Gastroesophageal sphincter (tissue), 4 donors: ENCODE measurements around the gene C1orf226. TPM values are rescaled to one million over a fixed set of nuclear protein-coding genes. Genes with fewer than 3 reads are reported as not detected.
"Not testable (repeated sequence)": the region's sequence is repeated elsewhere in the genome, so short reads cannot be mapped to it uniquely, and the experiment has no call there.

Experiments
- ATAC-seq: fragments of 150-250 bp; one replicate; pipeline ENCODE4 v1.9.1; 2016; ENCODE audit warnings: mild to moderate bottlenecking, moderate library complexity
- H3K27ac ChIP-seq, 4 donors: fragments of 200-600 bp; sonication (generic) in 3 of 4; 1 replicate in 3 of 4; 2 replicates in 1 of 4; pipeline ENCODE4 v1.5.1; 2016 to 2019
- H3K27me3 ChIP-seq: fragments of 200-600 bp; sonication (generic); one replicate; pipeline ENCODE4 v1.5.1; 2019
- H3K36me3 ChIP-seq, 2 donors: fragments of 200-600 bp; sonication (generic); one replicate each; pipeline ENCODE4 v1.5.1; 2019; ENCODE audit warnings: control low read depth in 1 of 2
- H3K4me1 ChIP-seq, 3 donors: fragments of 200-600 bp; sonication (generic); 1 replicate in 2 of 3; 2 replicates in 1 of 3; pipeline ENCODE4 v1.5.1; 2016 to 2019; ENCODE audit warnings: control low read depth in 2 of 3
- H3K4me3 ChIP-seq, 2 donors: fragments of 200-600 bp; sonication (generic); one replicate each; pipeline ENCODE4 v1.5.1; 2019; ENCODE audit warnings: mild to moderate bottlenecking in 1 of 2, moderate library complexity in 1 of 2
- H3K9me3 ChIP-seq, 3 donors: fragments of 200-600 bp; sonication (generic); one replicate each; pipeline ENCODE4 v1.5.1; 2017 to 2019; ENCODE audit warnings: control low read depth in 2 of 3
- CTCF ChIP-seq, 4 experiments: fragments of 200-600 bp in 2 of 4; fragments of 450-650 bp in 2 of 4; sonication (generic) in 1 of 4; IDR thresholded peaks; one replicate each; pipeline ENCODE4 v1.5.1; 2017 to 2019; ENCODE audit warnings: antibody characterized with exemption in 4 of 4, mild to moderate bottlenecking in 2 of 4, moderate library complexity in 2 of 4
- EP300 ChIP-seq: sonication (generic); formaldehyde crosslinking; IDR thresholded peaks from one replicate; pipeline ENCODE4 v1.6.1; 2017; ENCODE audit warnings: antibody characterized with exemption, mild to moderate bottlenecking
- POLR2A ChIP-seq, 2 donors: fragments of 450-650 bp; IDR thresholded peaks; one replicate each; pipeline ENCODE4 v1.6.1; 2017; ENCODE audit warnings: antibody characterized with exemption in 2 of 2, mild to moderate bottlenecking in 2 of 2, moderate library complexity in 1 of 2
- POLR2AphosphoS5 ChIP-seq: sonication (generic); formaldehyde crosslinking; IDR thresholded peaks from one replicate; pipeline ENCODE4 v1.6.1; 2017; ENCODE audit warnings: antibody characterized with exemption
- WGBS, 2 donors: methylation state at CpG; one replicate each; pipeline ENCODE4 v1.1.5; 2018; ENCODE audit warnings: low coverage in 1 of 2; 5-methylcytosine and 5-hydroxymethylcytosine counted together
- small RNA-seq, 4 donors: library from RNA; depleted of rRNA; stranded (forward); fragments of <200 nt; gene quantifications; one replicate each; pipeline ENCODE3, GENCODE V24; 2016
- total RNA-seq, 4 donors: library from RNA; depleted of rRNA; stranded (reverse); fragments of >200 nt; gene quantifications; one replicate each; pipeline ENCODE4 v1.1.0, GENCODE V29; 2016

Gene C1orf226
- total RNA-seq, 4 donors from 2014 or later = 10.0 to 17.5 (median 12.4) TPM

- 77% methylated on average over 3 of the region's 10 CpGs; no CpG with 5 or more reads in 1 of the 2 donors for WGBS, 2 donors
- Histone ChIP-seq H3K27me3 (peaks cover 7% of the 10 kb centered on the region), H3K27ac (no peak overlapping the region), H3K4me1 (no peaks in the 10 kb centered on the region), H3K9me3 (peaks cover 0 to 5% (median 0%) of the 10 kb centered on the region in 3 donors), H3K36me3 (no peaks in the 10 kb centered on the region), H3K4me3 (no peak overlapping the region)
- no peak for TF ChIP-seq POLR2AphosphoS5
- TF ChIP-seq POLR2A (IDR thresholded peaks at IDR 0.05) = no peak
- TF ChIP-seq EP300 = no peak
- TF ChIP-seq CTCF (IDR thresholded peaks at IDR 0.05) = no peak
- ATAC-seq = no peak
Observed at GRCh38 chr1:162422662-162423375, 41.3 kb downstream of the C1orf226 start.

- TF ChIP-seq POLR2AphosphoS5 = no peak
- TF ChIP-seq CTCF (IDR thresholded peaks at IDR 0.05) = no peak
- TF ChIP-seq EP300 = no peak
- TF ChIP-seq POLR2A (IDR thresholded peaks at IDR 0.05) = no peak
- Histone ChIP-seq H3K27ac (no peak overlapping the region), H3K9me3 (no peaks in the 10 kb centered on the region), H3K4me3 (no peak overlapping the region), H3K4me1 (no peaks in the 10 kb centered on the region), H3K36me3 (no peaks in the 10 kb centered on the region), H3K27me3 (no peaks in the 10 kb centered on the region)
- no peak for ATAC-seq
- 81 to 88% methylated on average over 4 of the region's 4 CpGs for WGBS, 2 donors
Observed at GRCh38 chr1:162430583-162430982, 49.1 kb downstream of the C1orf226 start.

- ATAC-seq, H3K36me3 ChIP-seq, H3K9me3 ChIP-seq, H3K4me3 ChIP-seq, H3K27ac ChIP-seq, H3K4me1 ChIP-seq, H3K27me3 ChIP-seq: not testable (repeated sequence)
- WGBS, 2 donors = 96% methylated on average over 4 of the region's 47 CpGs; no CpG with 5 or more reads in 1 of the 2 donors
Observed at GRCh38 chr1:162432977-162433713, 51.6 kb downstream of the C1orf226 start.

Small RNAs within 50 kb of the gene (small RNA-seq; reads per million reads assigned to genes)
- gene MIR556 (0 reads per million in 4 donors), gene RNA5SP61 (0 reads per million in 4 donors)

Other genes with a start within 250 kb of the C1orf226 start
- not detected for gene SPATA46, start 4.9 kb upstream of the C1orf226 start, total RNA-seq
- under 1 TPM in 1 of 4 donors, not detected in 3; 0.10 TPM for gene SH2D1B, start 30.4 kb downstream of the C1orf226 start, total RNA-seq
- gene UHMK1, start 116.1 kb downstream of the C1orf226 start, total RNA-seq = 10 to 100 TPM; 27.6 to 41.1 (median 32.3) TPM
- gene UAP1, start 180.0 kb downstream of the C1orf226 start, total RNA-seq = 100 to 1,000 TPM in 2 of 4 donors, 10 to 100 TPM in 2; 60.7 to 194 (median 102) TPM